MM.1S (cell line): ENCODE results near the gene WDR49.

ENCODE experiments used
- CTCF ChIP-seq: fragments of 300-600 bp; sonication (generic); IDR thresholded peaks from 2 replicates; pipeline ENCODE4 v1.5.1; 2016; ENCODE audit warnings: antibody characterized with exemption, low read length, mixed read lengths
- EZH2 ChIP-seq: fragments of 300-600 bp; sonication (generic); optimal IDR thresholded peaks from 2 replicates; pipeline ENCODE3; 2017; ENCODE audit warnings: low read depth, mild to moderate bottlenecking, antibody characterized with exemption, low read length, mixed read lengths
- EZH2phosphoT487 ChIP-seq: fragments of 300-600 bp; sonication (generic); IDR thresholded peaks from 2 replicates; pipeline ENCODE4 v1.6.1; 2018; ENCODE audit warnings: antibody characterized with exemption, low read length

- TF ChIP-seq CTCF: no peak
- TF ChIP-seq EZH2: no peak
- TF ChIP-seq EZH2phosphoT487: no peak
Measured at GRCh38 chr3:167668651-167669050, 14.9 kb upstream of the WDR49 start.
